Peyer's patch (tissue), 4 donors: Measurements from ENCODE around the gene LMO7.

Experiments
- POLR2A ChIP-seq, 2 donors: fragments of 450-650 bp; IDR thresholded peaks; one replicate each; pipeline ENCODE4 v1.5.1; 2017; ENCODE audit warnings: antibody characterized with exemption in 2 of 2, mild to moderate bottlenecking in 2 of 2, moderate library complexity in 2 of 2
- TF ChIP-seq, protein P1 (sequence below), 6 experiments: fragments of 450-650 bp in 4 of 6; fragments of 200-600 bp in 2 of 6; sonication (generic) in 1 of 6; IDR thresholded peaks; one replicate each; pipeline ENCODE4 v1.5.1; 2017 to 2019; ENCODE audit warnings: antibody characterized with exemption in 6 of 6, mild to moderate bottlenecking in 3 of 6, moderate library complexity in 1 of 6

DNA sequence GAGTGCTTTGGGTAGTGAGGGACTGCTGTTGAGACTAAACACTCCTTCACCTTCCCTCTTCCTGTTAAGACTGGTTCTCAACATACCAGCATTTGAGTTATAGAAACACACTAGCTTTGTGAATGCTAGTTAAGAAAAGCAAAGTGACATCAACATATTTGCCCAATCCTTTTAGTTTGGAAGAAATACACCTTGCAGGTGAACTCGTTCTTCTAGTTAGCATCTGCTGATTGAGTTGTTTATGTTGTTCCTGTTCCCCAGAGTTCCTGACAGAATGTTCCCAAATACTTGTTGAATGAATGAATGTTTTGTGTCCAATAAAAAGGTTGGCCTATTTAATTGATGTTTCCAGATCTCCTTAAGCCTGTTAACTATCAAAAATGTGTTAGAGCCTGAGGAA is 7.1 kb downstream of the LMO7 start:
- TF ChIP-seq, protein P1, sequence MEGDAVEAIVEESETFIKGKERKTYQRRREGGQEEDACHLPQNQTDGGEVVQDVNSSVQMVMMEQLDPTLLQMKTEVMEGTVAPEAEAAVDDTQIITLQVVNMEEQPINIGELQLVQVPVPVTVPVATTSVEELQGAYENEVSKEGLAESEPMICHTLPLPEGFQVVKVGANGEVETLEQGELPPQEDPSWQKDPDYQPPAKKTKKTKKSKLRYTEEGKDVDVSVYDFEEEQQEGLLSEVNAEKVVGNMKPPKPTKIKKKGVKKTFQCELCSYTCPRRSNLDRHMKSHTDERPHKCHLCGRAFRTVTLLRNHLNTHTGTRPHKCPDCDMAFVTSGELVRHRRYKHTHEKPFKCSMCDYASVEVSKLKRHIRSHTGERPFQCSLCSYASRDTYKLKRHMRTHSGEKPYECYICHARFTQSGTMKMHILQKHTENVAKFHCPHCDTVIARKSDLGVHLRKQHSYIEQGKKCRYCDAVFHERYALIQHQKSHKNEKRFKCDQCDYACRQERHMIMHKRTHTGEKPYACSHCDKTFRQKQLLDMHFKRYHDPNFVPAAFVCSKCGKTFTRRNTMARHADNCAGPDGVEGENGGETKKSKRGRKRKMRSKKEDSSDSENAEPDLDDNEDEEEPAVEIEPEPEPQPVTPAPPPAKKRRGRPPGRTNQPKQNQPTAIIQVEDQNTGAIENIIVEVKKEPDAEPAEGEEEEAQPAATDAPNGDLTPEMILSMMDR (IDR thresholded peaks at IDR 0.05): no peak
- TF ChIP-seq POLR2A (IDR thresholded peaks at IDR 0.05): no peak
